ENCODE measurements around the gene OR51D1. TPM values are rescaled to one million over a fixed set of nuclear protein-coding genes. Genes with fewer than 3 reads are reported as not detected.

The OR51D1 gene
- total RNA-seq, 1 donor from 2014 or later, result not detected

GRCh38 chr11:4619514-4619913 lies 17.8 kb upstream of the OR51D1 start:
- Mint-ChIP-seq H3K4me3 (ENCODE audit: low read depth) (no peak overlapping the region), H3K27ac (no peak overlapping the region), H3K4me1 (ENCODE audit: low read depth) (no peaks in the 10 kb centered on the region), H3K27me3 (peaks cover 5% of the 10 kb centered on the region), H3K9me3 (ENCODE audit: low read depth) (no peaks in the 10 kb centered on the region), H3K36me3 (ENCODE audit: insufficient read depth) (no peaks in the 10 kb centered on the region)
- TF ChIP-seq, protein P1, sequence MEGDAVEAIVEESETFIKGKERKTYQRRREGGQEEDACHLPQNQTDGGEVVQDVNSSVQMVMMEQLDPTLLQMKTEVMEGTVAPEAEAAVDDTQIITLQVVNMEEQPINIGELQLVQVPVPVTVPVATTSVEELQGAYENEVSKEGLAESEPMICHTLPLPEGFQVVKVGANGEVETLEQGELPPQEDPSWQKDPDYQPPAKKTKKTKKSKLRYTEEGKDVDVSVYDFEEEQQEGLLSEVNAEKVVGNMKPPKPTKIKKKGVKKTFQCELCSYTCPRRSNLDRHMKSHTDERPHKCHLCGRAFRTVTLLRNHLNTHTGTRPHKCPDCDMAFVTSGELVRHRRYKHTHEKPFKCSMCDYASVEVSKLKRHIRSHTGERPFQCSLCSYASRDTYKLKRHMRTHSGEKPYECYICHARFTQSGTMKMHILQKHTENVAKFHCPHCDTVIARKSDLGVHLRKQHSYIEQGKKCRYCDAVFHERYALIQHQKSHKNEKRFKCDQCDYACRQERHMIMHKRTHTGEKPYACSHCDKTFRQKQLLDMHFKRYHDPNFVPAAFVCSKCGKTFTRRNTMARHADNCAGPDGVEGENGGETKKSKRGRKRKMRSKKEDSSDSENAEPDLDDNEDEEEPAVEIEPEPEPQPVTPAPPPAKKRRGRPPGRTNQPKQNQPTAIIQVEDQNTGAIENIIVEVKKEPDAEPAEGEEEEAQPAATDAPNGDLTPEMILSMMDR (IDR thresholded peaks at IDR 0.05; ENCODE audit: unreplicated experiment), result no peak
- no peak for DNase-seq (ENCODE audit: low spot score, unreplicated experiment)

DNA sequence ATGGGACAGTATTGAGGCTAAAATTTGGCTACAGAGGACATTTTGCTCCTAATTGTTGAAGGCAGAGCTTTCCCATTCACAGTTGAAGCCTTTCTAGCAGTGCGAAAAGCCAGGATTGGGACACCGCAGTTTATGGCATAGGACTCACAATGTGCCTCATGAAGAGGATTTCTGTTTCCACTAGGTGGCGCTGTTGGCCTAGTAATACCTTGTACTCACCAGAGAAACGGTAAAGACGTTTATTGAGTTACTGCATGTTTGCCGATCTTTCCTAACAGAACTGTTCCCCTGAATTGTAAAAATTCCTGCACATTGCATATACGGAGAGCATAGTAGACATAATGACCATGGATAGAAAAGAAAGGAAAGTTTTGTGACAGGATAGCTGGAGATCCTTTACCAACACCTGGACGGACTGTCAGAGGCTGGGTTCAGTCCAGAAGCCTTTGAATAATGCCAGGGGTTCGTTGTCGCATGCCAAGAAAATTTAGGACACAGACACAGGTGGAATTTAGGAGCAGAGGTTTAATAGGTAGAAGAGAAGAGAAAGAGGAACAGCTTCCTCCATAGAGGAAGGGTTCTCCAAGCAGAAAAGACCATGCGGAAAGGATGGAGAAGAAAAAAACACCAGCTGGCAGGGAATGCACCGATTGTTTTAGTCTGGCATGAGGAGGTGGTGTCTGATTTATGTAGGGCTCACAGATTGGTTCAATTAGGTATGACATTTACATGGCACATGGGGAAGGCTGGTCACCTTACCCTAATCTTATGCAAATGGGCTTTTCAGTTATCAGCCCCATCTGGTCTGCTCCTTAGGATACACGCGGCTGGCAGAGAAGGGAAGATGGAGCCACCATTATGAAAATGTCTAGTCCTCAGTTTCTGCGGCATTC lies 10.8 kb upstream of the OR51D1 start:
- TF ChIP-seq, protein P1 (IDR thresholded peaks at IDR 0.05; ENCODE audit: unreplicated experiment), result peak; percentile 81
- H3K9me3 Mint-ChIP-seq (ENCODE audit: low read depth), result no peaks in the 10 kb centered on the region
- no peaks in the 10 kb centered on the region for H3K36me3 Mint-ChIP-seq (ENCODE audit: insufficient read depth)
- DNase-seq (ENCODE audit: low spot score, unreplicated experiment), result peak; percentile 68
- no peak overlapping the region for H3K27ac Mint-ChIP-seq
- peaks cover 3% of the 10 kb centered on the region for H3K4me1 Mint-ChIP-seq (ENCODE audit: low read depth)
- H3K4me3 Mint-ChIP-seq (ENCODE audit: low read depth), result no peak overlapping the region
- peaks cover 5% of the 10 kb centered on the region for H3K27me3 Mint-ChIP-seq

GRCh38 chr11:4636136-4636535 lies 1.1 kb upstream of the OR51D1 start:
- TF ChIP-seq, protein P1 (IDR thresholded peaks at IDR 0.05; ENCODE audit: unreplicated experiment), result no peak
- Mint-ChIP-seq H3K27ac (no peak overlapping the region), H3K4me3 (ENCODE audit: low read depth) (no peak overlapping the region), H3K4me1 (ENCODE audit: low read depth) (no peaks in the 10 kb centered on the region), H3K9me3 (ENCODE audit: low read depth) (no peaks in the 10 kb centered on the region), H3K36me3 (ENCODE audit: insufficient read depth) (no peaks in the 10 kb centered on the region), H3K27me3 (peaks cover 4% of the 10 kb centered on the region)
- no peak for DNase-seq (ENCODE audit: low spot score, unreplicated experiment)

GRCh38 chr11:4637662-4638047 lies 378 bp downstream of the OR51D1 start:
- no peak overlapping the region for H3K4me3 Mint-ChIP-seq (ENCODE audit: low read depth)
- TF ChIP-seq, protein P1 (IDR thresholded peaks at IDR 0.05; ENCODE audit: unreplicated experiment), result no peak
- no peak overlapping the region for H3K27ac Mint-ChIP-seq
- no peaks in the 10 kb centered on the region for H3K4me1 Mint-ChIP-seq (ENCODE audit: low read depth)
- H3K9me3 Mint-ChIP-seq (ENCODE audit: low read depth), result no peaks in the 10 kb centered on the region
- DNase-seq (ENCODE audit: low spot score, unreplicated experiment), result no peak
- H3K27me3 Mint-ChIP-seq, result peaks cover 4% of the 10 kb centered on the region
- H3K36me3 Mint-ChIP-seq (ENCODE audit: insufficient read depth), result no peaks in the 10 kb centered on the region

DNA sequence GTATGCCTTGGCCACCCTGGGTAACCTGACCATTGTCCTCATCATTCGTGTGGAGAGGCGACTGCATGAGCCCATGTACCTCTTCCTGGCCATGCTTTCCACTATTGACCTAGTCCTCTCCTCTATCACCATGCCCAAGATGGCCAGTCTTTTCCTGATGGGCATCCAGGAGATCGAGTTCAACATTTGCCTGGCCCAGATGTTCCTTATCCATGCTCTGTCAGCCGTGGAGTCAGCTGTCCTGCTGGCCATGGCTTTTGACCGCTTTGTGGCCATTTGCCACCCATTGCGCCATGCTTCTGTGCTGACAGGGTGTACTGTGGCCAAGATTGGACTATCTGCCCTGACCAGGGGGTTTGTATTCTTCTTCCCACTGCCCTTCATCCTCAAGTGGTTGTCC lies 2.7 kb downstream of the OR51D1 start:
- TF ChIP-seq, protein P1 (IDR thresholded peaks at IDR 0.05; ENCODE audit: unreplicated experiment), result no peak
- Mint-ChIP-seq H3K4me3 (ENCODE audit: low read depth) (no peak overlapping the region), H3K36me3 (ENCODE audit: insufficient read depth) (no peaks in the 10 kb centered on the region), H3K27ac (no peak overlapping the region), H3K27me3 (peaks cover 9% of the 10 kb centered on the region), H3K9me3 (ENCODE audit: low read depth) (no peaks in the 10 kb centered on the region), H3K4me1 (ENCODE audit: low read depth) (peaks cover under 1% of the 10 kb centered on the region)
- no peak for DNase-seq (ENCODE audit: low spot score, unreplicated experiment)

Measured in progenitor cell of endocrine pancreas (in vitro differentiated cells).